Gastrocnemius medialis (tissue), 4 donors: Measurements from ENCODE around the gene CRYL1.

Source experiments
- POLR2A ChIP-seq, 2 donors: fragments of 450-650 bp; IDR thresholded peaks; one replicate each; pipeline ENCODE4 v1.6.1; 2017; ENCODE audit warnings: antibody characterized with exemption in 2 of 2, mild to moderate bottlenecking in 2 of 2, moderate library complexity in 2 of 2
- TF ChIP-seq, protein P1 (sequence below), 5 experiments: fragments of 450-650 bp in 3 of 5; fragments of 200-600 bp in 2 of 5; sonication (generic) in 2 of 5; IDR thresholded peaks in 4 of 5; conservative IDR thresholded peaks in 1 of 5; 1 replicate in 4 of 5; 2 replicates in 1 of 5; pipeline ENCODE4 v1.5.1; 2016 to 2019; ENCODE audit warnings: antibody characterized with exemption in 5 of 5, mild to moderate bottlenecking in 3 of 5, moderate library complexity in 3 of 5

DNA sequence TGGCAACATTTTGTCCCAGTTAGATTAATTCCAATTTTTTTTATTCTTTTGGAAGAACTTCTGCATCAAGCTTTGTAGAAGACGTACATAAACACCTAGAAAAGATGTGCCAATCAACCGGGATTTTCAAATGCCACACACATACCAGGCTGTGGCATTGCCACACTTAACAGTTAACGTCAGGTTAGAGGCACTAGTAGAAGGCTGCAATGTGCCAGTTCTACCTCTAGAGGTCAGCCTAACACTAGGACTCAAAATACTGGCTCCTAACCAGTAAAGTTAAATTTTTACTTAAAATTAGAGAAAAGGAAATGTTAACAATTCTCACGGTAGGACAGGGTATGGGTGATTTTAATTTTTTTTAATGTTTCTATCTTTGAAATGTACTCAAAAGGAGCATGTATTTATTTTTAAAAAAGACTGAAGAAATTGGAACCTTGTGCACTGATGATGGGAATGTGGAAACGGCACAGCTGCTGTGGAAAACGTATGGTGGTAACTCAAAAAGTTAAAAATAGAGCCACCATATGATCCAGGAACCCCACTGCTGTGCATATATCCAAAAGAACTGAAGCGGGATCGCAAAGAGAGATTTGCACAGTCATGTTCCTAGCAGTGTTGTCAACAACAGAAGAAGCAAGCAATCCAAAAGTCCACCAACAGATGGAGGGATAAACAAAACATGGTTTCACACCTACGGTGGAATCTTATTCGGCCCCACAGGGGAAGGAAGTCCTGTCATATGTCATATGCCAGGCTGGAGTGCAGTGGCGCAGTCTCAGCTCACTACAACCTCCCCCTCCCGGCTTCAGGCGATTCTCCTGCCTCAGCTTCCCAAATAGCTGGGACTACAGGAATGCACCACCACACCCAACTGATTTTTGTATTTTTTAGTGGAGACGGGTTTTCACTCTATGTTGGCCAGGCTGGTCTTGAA lies 30.3 kb downstream of the CRYL1 start:
- TF ChIP-seq, protein P1, sequence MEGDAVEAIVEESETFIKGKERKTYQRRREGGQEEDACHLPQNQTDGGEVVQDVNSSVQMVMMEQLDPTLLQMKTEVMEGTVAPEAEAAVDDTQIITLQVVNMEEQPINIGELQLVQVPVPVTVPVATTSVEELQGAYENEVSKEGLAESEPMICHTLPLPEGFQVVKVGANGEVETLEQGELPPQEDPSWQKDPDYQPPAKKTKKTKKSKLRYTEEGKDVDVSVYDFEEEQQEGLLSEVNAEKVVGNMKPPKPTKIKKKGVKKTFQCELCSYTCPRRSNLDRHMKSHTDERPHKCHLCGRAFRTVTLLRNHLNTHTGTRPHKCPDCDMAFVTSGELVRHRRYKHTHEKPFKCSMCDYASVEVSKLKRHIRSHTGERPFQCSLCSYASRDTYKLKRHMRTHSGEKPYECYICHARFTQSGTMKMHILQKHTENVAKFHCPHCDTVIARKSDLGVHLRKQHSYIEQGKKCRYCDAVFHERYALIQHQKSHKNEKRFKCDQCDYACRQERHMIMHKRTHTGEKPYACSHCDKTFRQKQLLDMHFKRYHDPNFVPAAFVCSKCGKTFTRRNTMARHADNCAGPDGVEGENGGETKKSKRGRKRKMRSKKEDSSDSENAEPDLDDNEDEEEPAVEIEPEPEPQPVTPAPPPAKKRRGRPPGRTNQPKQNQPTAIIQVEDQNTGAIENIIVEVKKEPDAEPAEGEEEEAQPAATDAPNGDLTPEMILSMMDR (IDR thresholded peaks at IDR 0.05 in 4 of 5, conservative IDR thresholded peaks at IDR 0.05 in 1 of 5) = peak; percentile 83 to 95 (median 92)
- TF ChIP-seq POLR2A (IDR thresholded peaks at IDR 0.05) = no peak
